GM12891 (cell line): ENCODE results near the gene WAC.

Experiments
- PAX5 ChIP-seq: IDR thresholded peaks from 2 replicates; pipeline ENCODE4 v1.6.1; 2011; ENCODE audit warnings: low read length, moderate library complexity, mild to moderate bottlenecking; ENCODE audit not compliant: insufficient read depth, severe bottlenecking
- POLR2A ChIP-seq: IDR thresholded peaks from 2 replicates; pipeline ENCODE4 v1.6.1; 2011; ENCODE audit warnings: low read depth, low read length, control low read depth
- POLR2AphosphoS5 ChIP-seq: IDR thresholded peaks from 2 replicates; pipeline ENCODE4 v1.6.1; 2011; ENCODE audit warnings: low read depth, low read length, control low read depth
- POU2F2 ChIP-seq: IDR thresholded peaks from 2 replicates; pipeline ENCODE4 v1.6.1; 2011; ENCODE audit warnings: low read depth, mild to moderate bottlenecking, control low read depth, low read length, moderate library complexity
- SPI1 ChIP-seq: IDR thresholded peaks from 2 replicates; pipeline ENCODE4 v1.6.1; 2011; ENCODE audit warnings: low read depth, low read length, control low read depth
- TAF1 ChIP-seq: IDR thresholded peaks from 2 replicates; pipeline ENCODE4 v1.6.1; 2011; ENCODE audit warnings: low read depth, low read length, control low read depth

- TF ChIP-seq POLR2AphosphoS5 (no peak), POLR2A (no peak), POU2F2 (no peak), TAF1 (no peak), SPI1 (no peak), PAX5 (no peak)
These were observed 119.2 kb downstream of the WAC start for GRCh38 chr10:28652106-28652505.
